Ishikawa (cell line): ENCODE data around the gene STRN3.

Experiments used
- EP300 ChIP-seq: IDR thresholded peaks from 2 replicates; pipeline ENCODE4 v1.6.1; 2012; ENCODE audit warnings: borderline replicate concordance
- FOXM1 ChIP-seq: IDR thresholded peaks from 2 replicates; pipeline ENCODE4 v1.6.1; 2012; ENCODE audit warnings: low read depth, borderline replicate concordance
- NFIC ChIP-seq: IDR thresholded peaks from 2 replicates; pipeline ENCODE4 v1.6.1; 2012
- TAF1 ChIP-seq: IDR thresholded peaks from 2 replicates; pipeline ENCODE4 v1.6.1; 2012; ENCODE audit warnings: low read depth, mild to moderate bottlenecking
- TCF12 ChIP-seq: IDR thresholded peaks from 2 replicates; pipeline ENCODE4 v1.6.1; 2012; ENCODE audit warnings: low read depth
- TEAD4 ChIP-seq: IDR thresholded peaks from 2 replicates; pipeline ENCODE4 v1.6.1; 2012
- TF ChIP-seq, protein P1 (sequence below): IDR thresholded peaks from 2 replicates; pipeline ENCODE4 v1.6.1; 2012
- TF ChIP-seq, protein P2 (sequence below): IDR thresholded peaks from 2 replicates; pipeline ENCODE4 v1.6.1; 2012; ENCODE audit warnings: low read depth, mild to moderate bottlenecking

DNA sequence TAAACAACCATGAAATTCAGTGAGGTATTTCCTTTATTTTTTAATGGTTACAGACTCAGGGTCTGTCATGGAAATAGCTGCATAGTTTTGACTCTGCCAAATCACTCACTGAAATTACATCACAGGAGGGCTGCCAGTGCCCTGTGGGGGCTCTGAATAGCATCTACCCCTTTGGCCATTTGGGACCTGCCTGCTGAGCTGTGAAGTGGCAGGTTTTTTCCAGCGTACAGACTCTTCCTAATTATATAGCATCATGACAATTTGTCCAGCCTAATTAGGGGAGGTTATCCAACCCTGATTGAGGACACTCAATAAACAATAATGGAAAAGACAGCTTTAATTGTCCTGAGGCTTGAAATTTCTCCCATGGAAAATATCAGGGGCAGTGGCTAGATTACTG is 153.6 kb downstream of the STRN3 start:
- TF ChIP-seq TAF1, result no peak
- TF ChIP-seq EP300, result no peak
- no peak for TF ChIP-seq TEAD4
- TF ChIP-seq FOXM1, result no peak
- TF ChIP-seq, protein P1, sequence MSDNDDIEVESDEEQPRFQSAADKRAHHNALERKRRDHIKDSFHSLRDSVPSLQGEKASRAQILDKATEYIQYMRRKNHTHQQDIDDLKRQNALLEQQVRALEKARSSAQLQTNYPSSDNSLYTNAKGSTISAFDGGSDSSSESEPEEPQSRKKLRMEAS, result no peak
- TF ChIP-seq NFIC, result no peak
- TF ChIP-seq, protein P2, sequence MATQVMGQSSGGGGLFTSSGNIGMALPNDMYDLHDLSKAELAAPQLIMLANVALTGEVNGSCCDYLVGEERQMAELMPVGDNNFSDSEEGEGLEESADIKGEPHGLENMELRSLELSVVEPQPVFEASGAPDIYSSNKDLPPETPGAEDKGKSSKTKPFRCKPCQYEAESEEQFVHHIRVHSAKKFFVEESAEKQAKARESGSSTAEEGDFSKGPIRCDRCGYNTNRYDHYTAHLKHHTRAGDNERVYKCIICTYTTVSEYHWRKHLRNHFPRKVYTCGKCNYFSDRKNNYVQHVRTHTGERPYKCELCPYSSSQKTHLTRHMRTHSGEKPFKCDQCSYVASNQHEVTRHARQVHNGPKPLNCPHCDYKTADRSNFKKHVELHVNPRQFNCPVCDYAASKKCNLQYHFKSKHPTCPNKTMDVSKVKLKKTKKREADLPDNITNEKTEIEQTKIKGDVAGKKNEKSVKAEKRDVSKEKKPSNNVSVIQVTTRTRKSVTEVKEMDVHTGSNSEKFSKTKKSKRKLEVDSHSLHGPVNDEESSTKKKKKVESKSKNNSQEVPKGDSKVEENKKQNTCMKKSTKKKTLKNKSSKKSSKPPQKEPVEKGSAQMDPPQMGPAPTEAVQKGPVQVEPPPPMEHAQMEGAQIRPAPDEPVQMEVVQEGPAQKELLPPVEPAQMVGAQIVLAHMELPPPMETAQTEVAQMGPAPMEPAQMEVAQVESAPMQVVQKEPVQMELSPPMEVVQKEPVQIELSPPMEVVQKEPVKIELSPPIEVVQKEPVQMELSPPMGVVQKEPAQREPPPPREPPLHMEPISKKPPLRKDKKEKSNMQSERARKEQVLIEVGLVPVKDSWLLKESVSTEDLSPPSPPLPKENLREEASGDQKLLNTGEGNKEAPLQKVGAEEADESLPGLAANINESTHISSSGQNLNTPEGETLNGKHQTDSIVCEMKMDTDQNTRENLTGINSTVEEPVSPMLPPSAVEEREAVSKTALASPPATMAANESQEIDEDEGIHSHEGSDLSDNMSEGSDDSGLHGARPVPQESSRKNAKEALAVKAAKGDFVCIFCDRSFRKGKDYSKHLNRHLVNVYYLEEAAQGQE, result no peak
- TF ChIP-seq TCF12, result no peak
